Fibroblast of skin of back (primary cell): ENCODE measurements around the gene GALNT18.
A peak's percentile ranks its signal among the peaks of the same experiment; 100 is the strongest.

ENCODE experiments used
- DNase-seq: peaks from one replicate; pipeline ENCODE4 v3.0.0-alpha.2; 2013

Gene GALNT18

GRCh38 chr11:11427542-11427941, 194.3 kb downstream of the GALNT18 start:
- no peak for DNase-seq

GRCh38 chr11:11427140-11427539, 194.7 kb downstream of the GALNT18 start:
- DNase-seq, result no peak

GRCh38 chr11:11426226-11426952, 195.4 kb downstream of the GALNT18 start:
- peak; percentile 38 for DNase-seq

GRCh38 chr11:11425806-11426205, 196.0 kb downstream of the GALNT18 start:
- peak; percentile 42 for DNase-seq

GRCh38 chr11:11424688-11425087, 197.1 kb downstream of the GALNT18 start:
- no peak for DNase-seq

- DNase-seq, result no peak
Measured at GRCh38 chr11:11422411-11423128, 199.2 kb downstream of the GALNT18 start.

- no peak for DNase-seq
Measured at GRCh38 chr11:11421509-11421908, 200.3 kb downstream of the GALNT18 start.

- no peak for DNase-seq
Measured at GRCh38 chr11:11420899-11421285, 200.9 kb downstream of the GALNT18 start.

GRCh38 chr11:11420191-11420898, 201.5 kb downstream of the GALNT18 start:
- no peak for DNase-seq

- DNase-seq, result no peak
Measured at GRCh38 chr11:11419747-11420146, 202.1 kb downstream of the GALNT18 start.

GRCh38 chr11:11416917-11417316, 204.9 kb downstream of the GALNT18 start:
- DNase-seq, result peak; percentile 86

GRCh38 chr11:11416502-11416901, 205.3 kb downstream of the GALNT18 start:
- DNase-seq, result peak; percentile 83

GRCh38 chr11:11415901-11416300, 205.9 kb downstream of the GALNT18 start:
- DNase-seq, result peak; percentile 89

- DNase-seq, result no peak
Measured at GRCh38 chr11:11414996-11415395, 206.8 kb downstream of the GALNT18 start.

- DNase-seq, result no peak
Measured at GRCh38 chr11:11413776-11414175, 208.0 kb downstream of the GALNT18 start.

GRCh38 chr11:11411401-11411985, 210.3 kb downstream of the GALNT18 start:
- DNase-seq, result no peak

GRCh38 chr11:11409901-11410300, 211.9 kb downstream of the GALNT18 start:
- no peak for DNase-seq

GRCh38 chr11:11409224-11409623, 212.6 kb downstream of the GALNT18 start:
- DNase-seq, result no peak

- peak; percentile 25 for DNase-seq
Measured at GRCh38 chr11:11408436-11409221, 213.2 kb downstream of the GALNT18 start.

- no peak for DNase-seq
Measured at GRCh38 chr11:11407763-11408084, 214.1 kb downstream of the GALNT18 start.

- no peak for DNase-seq
Measured at GRCh38 chr11:11407065-11407762, 214.6 kb downstream of the GALNT18 start.

- no peak for DNase-seq
Measured at GRCh38 chr11:11406652-11407051, 215.2 kb downstream of the GALNT18 start.
